ENCODE data around the gene GPSM1.

GPSM1 gene

DNA sequence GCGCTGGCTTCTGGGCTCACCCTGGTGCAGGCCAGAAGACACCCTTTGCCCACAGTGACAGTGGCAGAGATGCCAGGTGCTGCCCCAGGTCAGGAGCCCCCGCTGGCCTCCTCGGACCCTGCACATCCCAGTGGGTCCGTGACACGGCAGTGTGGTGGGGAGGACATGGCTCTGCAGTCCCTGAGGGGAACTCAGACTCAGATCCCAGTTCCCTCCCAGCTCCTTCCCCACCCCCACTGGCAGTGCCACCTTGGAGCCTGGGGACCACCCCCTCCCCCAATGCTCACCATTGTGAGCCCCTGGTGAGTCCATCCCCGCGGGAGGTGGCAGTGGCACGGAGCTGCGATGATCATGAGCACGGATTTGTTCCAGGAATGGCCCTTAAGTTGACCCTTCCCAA lies 22.9 kb upstream of the GPSM1 start:
- TF ChIP-seq TARDBP (IDR thresholded peaks at IDR 0.05) (no peak), SP1 (IDR thresholded peaks at IDR 0.05) (no peak), ZNF384 (IDR thresholded peaks at IDR 0.05) (no peak), CTBP1 (IDR thresholded peaks at IDR 0.05; ENCODE audit: borderline replicate concordance) (no peak), L3MBTL2 (conservative IDR thresholded peaks at IDR 0.05) (no peak), SUZ12 (IDR thresholded peaks at IDR 0.05) (no peak)
- TF ChIP-seq, protein P1, sequence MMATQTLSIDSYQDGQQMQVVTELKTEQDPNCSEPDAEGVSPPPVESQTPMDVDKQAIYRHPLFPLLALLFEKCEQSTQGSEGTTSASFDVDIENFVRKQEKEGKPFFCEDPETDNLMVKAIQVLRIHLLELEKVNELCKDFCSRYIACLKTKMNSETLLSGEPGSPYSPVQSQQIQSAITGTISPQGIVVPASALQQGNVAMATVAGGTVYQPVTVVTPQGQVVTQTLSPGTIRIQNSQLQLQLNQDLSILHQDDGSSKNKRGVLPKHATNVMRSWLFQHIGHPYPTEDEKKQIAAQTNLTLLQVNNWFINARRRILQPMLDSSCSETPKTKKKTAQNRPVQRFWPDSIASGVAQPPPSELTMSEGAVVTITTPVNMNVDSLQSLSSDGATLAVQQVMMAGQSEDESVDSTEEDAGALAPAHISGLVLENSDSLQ (IDR thresholded peaks at IDR 0.05), result no peak
- no peak for DNase-seq (ENCODE audit: extremely low spot score)
- CTCF ChIA-PET, result no interaction called here
- POLR2A ChIA-PET, result interaction anchor here (1.2 kb wide), 1 partner anchor 58 kb away, joined by 4 read pairs; no protein-coding TSS in a partner anchor

DNA sequence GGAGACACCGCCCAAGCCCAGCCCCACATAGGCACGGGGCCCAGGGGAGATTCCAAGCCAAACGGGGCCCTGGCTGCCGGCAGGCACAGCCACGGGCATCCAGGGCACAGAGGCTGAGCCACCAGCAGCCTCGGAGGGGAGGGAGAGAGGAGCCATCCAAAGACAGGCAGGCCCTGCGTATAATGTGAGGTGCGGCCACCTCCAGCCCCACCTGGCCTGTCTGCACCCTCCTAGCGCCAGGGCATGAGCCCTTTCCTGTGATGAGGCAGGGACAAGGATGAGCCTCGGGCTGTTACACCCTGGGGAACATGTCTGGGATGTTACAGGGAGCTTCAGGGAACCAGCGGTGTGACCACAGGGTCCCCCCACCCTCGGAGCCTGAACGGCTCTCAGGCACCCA lies 22.4 kb upstream of the GPSM1 start:
- ChIA-PET CTCF (no interaction called here), POLR2A (no interaction called here)
- TF ChIP-seq FOXA1 (IDR thresholded peaks at IDR 0.05) (no peak), ARNT (IDR thresholded peaks at IDR 0.05) (no peak), HDGF (IDR thresholded peaks at IDR 0.05; ENCODE audit: borderline replicate concordance) (no peak), L3MBTL2 (conservative IDR thresholded peaks at IDR 0.05) (no peak), CTBP1 (IDR thresholded peaks at IDR 0.05; ENCODE audit: borderline replicate concordance) (no peak), BHLHE40 (IDR thresholded peaks at IDR 0.05; ENCODE audit: borderline replicate concordance) (no peak)
- no peak for DNase-seq (ENCODE audit: extremely low spot score)

DNA sequence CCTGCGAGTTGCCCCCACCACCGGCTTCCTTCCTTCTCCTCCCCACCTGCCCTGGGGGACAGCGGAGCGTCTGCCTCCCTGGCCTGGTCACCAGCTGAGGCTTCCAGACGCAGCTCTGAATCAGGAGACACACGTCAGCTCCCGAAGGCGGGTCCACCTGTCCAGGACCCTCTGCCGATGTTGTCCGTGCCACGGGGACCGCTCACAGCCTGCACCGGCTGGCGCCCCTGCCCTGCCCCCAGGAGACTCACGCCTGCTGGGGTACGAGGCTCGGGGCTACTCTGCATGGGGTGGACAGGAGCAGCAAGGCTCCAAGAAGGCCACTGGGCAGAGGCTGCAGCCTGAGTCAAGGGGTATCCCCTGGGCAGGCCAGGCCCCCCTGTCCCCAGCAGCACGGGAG lies 21.5 kb upstream of the GPSM1 start:
- TF ChIP-seq HDGF (IDR thresholded peaks at IDR 0.05; ENCODE audit: borderline replicate concordance), result no peak
- no peak for TF ChIP-seq FOXA1 (IDR thresholded peaks at IDR 0.05)
- no peak for TF ChIP-seq ZNF384 (IDR thresholded peaks at IDR 0.05)
- TF ChIP-seq ELF4 (IDR thresholded peaks at IDR 0.05), result no peak
- no peak for TF ChIP-seq SUZ12 (IDR thresholded peaks at IDR 0.05)
- no peak for TF ChIP-seq NFRKB (IDR thresholded peaks at IDR 0.05)
- TF ChIP-seq, protein P1 (IDR thresholded peaks at IDR 0.05), result no peak
- TF ChIP-seq CTBP1 (IDR thresholded peaks at IDR 0.05; ENCODE audit: borderline replicate concordance), result no peak
- TF ChIP-seq L3MBTL2 (conservative IDR thresholded peaks at IDR 0.05), result no peak
- TF ChIP-seq LEF1 (IDR thresholded peaks at IDR 0.05; ENCODE audit: borderline replicate concordance), result no peak
- no peak for DNase-seq (ENCODE audit: extremely low spot score)
- ChIA-PET CTCF (no interaction called here), POLR2A (interaction anchor here (0.6 kb wide), 1 partner anchor 24 kb away, joined by 3 read pairs; no protein-coding TSS in a partner anchor)

DNA sequence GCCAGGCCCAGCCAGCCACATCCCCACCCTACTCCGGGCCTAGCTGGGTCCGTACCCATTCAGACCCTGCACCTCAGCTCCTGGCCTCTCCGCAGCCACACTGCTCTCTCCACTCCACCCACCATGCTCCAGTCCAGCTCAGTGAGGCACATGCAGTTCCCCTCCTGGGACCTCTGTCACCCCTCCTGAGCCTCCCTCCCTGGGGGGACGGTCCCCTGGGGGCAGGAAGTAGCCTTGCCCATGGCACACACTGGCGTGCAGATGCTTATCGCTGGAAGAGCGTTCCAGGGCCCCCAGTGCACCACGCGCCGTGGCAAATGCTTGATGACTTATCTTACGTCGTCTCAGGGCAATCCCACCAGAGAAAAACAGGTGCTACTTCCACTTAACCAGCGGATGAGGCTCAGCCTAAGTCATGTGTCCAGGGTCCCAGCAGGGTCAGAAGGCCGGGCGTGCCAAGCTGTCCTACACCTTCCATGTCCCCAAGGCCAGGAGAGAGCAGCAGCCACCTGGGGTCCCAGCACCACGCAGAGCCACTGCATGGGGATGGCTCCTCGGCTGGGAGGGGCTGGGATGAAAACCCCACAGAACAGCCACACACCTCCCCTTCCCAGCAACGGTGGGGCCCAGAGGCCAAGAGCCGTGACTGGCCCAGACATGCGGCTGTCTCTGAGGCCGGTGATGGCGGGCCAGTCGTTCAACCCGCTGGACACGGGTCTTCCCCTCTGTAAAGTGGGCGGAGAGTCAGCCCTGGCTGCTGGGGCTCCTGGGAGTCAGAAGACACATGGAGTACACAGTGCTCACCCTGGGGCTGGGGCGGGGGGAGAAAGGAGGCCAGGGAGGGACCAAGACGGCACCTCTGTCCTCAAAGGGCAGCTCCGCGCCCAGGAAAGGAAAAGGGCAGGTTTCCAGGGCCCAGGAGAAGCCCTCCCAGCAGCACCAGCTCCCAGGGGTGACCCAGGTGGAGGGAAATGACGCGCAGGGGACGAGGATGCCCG lies 20.8 kb upstream of the GPSM1 start:
- TF ChIP-seq SUZ12 (IDR thresholded peaks at IDR 0.05), result no peak
- TF ChIP-seq LEF1 (IDR thresholded peaks at IDR 0.05; ENCODE audit: borderline replicate concordance), result no peak
- CTCF ChIA-PET, result no interaction called here
- POLR2A ChIA-PET, result interaction anchor here (0.6 kb wide), 1 partner anchor 141 kb away, joined by 3 read pairs; no protein-coding TSS in a partner anchor
- DNase-seq (ENCODE audit: extremely low spot score), result no peak

DNA sequence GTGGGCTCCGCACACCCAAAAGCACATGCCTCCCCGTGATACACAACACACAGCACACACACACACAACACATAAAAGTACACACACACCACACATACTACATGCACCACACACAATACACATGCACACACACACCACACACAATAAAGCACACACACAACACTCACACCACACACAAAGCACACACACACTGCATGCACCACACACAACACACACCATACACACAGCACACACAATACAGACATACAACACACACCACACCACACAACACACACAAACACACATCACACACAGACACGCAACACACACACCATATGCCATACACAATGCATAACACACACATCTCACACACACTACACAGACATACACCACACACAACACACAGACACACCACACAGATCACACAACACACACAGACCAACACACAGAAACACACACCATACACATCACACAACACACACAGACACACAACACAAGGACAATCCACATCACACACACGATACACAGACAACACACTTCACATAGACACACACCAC lies 20.1 kb upstream of the GPSM1 start:
- TF ChIP-seq BHLHE40 (IDR thresholded peaks at IDR 0.05; ENCODE audit: borderline replicate concordance) (no peak), ELF4 (IDR thresholded peaks at IDR 0.05) (no peak), TARDBP (IDR thresholded peaks at IDR 0.05) (peak; percentile 69; the same call in 1 of the 2 replicates), SP1 (IDR thresholded peaks at IDR 0.05) (no peak)
- ChIA-PET CTCF (no interaction called here), POLR2A (interaction anchor here (0.6 kb wide), 1 partner anchor 142 kb away, joined by 3 read pairs; no protein-coding TSS in a partner anchor)
- DNase-seq (ENCODE audit: extremely low spot score), result no peak

DNA sequence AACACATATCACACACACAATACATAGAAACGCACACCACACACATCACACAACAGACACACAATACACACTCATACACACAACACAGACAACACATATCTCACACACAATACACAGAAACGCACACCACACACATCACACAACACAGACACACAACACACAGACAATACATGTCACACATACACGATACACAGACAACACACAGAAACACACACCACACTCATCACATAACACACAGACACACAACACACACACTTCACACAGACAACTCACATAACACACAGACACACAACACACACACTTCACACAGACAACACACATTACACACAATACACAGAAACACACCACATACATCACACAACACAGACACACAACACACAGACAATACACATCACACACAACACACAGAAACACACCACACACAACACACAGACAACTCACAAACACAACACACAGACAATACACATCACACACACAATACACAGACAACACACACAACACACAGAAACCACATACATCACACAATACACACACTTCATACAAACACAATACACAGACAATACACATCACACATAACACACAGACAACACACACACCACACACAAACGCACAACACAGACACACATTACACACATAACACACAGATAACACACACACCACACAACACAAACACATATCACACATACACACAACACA lies 19.2 kb upstream of the GPSM1 start:
- POLR2A ChIA-PET, result no interaction called here
- DNase-seq (ENCODE audit: extremely low spot score), result no peak
- CTCF ChIA-PET, result interaction anchor here (0.5 kb wide), 1 partner anchor 8 kb away, joined by 3 read pairs; no protein-coding TSS in a partner anchor
- TF ChIP-seq TARDBP (IDR thresholded peaks at IDR 0.05) (peak; percentile 51), ELF4 (IDR thresholded peaks at IDR 0.05) (no peak), SUZ12 (IDR thresholded peaks at IDR 0.05) (no peak)

DNA sequence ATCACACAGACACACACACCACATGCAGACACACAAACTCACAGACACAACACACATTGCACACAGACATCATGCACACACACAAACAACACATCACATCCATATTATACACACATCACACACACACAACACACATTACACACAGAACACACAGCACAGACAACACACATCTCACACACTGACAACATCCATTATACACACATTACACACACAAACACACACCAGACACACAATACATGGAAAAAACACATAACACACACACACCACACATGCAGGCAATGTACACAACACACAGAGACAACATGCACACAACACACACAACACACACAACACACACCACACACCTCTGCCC lies 18.7 kb upstream of the GPSM1 start:
- TF ChIP-seq, protein P1 (IDR thresholded peaks at IDR 0.05), result no peak
- TF ChIP-seq TARDBP (IDR thresholded peaks at IDR 0.05), result 0 out of 2 replicates have a peak, but pooled peaks have one; percentile 12
- ChIA-PET POLR2A (no interaction called here), CTCF (interaction anchor here (0.5 kb wide), 1 partner anchor 8 kb away, joined by 3 read pairs; no protein-coding TSS in a partner anchor)
- DNase-seq (ENCODE audit: extremely low spot score), result no peak

Measured in HEK293T (cell line).